DMS153 (cell line): ENCODE measurements around the gene ATP6V1B1.

Source experiments
- DNase-seq: peaks from one replicate; lab custom pipeline; 2025; lab: John Stamatoyannopoulos, UW

ATP6V1B1 gene

GRCh38 chr2:70966681-70967080 lies 31.0 kb downstream of the ATP6V1B1 start:
- DNase-seq = no peak

- no peak for DNase-seq
Measured at GRCh38 chr2:70967189-70967588, 31.5 kb downstream of the ATP6V1B1 start.

- no peak for DNase-seq
Measured at GRCh38 chr2:70974592-70974991, 38.9 kb downstream of the ATP6V1B1 start.

- DNase-seq = no peak
Measured at GRCh38 chr2:70975237-70975636, 39.5 kb downstream of the ATP6V1B1 start.

GRCh38 chr2:70977605-70978205 lies 42.0 kb downstream of the ATP6V1B1 start:
- peak; percentile 35 for DNase-seq

DNA sequence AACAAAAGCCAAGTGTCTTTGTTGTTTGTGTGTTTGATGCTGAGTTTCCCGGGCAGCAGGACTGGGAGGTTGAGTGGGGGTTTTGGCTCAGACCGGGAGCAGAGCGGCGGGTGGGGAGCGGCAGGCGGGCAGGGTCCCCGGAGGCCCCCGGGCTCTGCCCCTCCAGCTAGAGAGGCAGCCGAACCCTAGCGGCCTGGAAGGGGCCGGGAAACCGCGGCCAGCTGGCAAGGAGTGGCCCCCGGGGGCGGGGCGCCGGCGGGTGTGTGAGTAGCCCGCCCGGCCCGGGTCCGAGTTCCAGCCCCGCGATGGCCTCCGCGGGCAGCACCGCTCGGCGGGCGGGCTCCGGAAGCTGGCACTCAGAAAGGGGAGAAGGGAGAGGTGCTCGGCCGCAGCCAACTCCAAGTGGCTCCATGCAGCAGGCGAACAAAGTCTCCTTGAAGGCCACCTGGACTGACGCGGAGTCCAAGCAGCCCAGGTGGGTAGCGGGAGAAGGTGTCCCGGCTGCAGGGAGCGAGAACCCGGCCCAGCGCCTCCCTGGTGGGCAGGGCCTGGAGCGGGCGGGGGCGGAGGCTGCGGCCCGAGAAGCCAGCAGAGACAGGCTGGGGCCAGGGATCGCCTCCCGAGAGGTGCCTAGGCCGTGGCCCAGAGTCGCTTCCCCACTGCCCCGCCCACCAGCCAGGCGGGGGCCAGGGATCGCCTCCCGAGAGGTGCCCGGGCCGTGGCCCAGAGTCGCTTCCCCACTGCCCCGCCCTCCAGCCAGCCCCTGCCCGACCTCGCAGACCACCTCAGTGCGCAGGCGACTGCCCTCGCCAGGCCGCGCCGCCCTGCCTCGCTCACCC lies 42.9 kb downstream of the ATP6V1B1 start, which contains the start of gene ANKRD53:
TSS of gene ANKRD53 (plus strand) at position 290 of the 839 bp plus-strand sequence. CDS start at position 306, 16 bp downstream.
- DNase-seq = peak; percentile 35

DNA sequence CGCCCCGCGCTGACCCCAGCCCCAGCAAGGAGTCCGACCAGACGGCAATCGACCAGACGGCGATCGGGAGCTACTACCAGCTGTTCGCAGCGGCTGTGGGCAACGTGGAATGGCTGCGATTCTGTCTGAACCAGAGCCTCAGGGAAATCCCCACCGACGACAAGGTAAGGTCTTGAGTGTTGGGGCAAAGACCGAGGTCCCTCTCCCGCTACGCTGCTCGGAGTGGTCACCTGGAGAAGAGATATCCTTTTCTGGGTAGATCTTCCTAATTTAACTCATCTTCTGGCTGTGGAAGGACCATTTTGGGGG lies 43.4 kb downstream of the ATP6V1B1 start:
- no peak for DNase-seq

- DNase-seq = no peak
Measured at GRCh38 chr2:70979626-70980025, 43.9 kb downstream of the ATP6V1B1 start.

DNA sequence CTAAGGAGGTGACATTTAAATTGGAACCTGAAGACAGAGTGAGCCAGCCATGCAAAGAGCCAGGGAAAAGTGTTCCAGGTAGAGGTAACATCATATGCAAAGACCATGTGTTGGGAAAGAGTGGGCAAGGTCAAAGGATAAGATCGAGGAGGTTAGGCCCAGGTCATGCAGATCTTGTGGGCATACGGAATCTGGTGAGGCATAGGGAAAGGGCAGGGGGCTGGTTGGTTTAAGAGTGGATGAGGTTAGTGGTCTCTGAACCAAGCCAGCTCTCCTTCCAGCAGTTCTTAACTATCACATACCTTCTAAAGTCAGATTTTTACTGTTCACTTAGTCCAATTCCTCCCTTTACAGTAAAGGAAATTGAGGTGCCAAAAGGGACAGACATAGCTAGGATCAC lies 45.7 kb downstream of the ATP6V1B1 start:
- no peak for DNase-seq

GRCh38 chr2:70981866-70982810 lies 46.4 kb downstream of the ATP6V1B1 start:
- no peak for DNase-seq

DNA sequence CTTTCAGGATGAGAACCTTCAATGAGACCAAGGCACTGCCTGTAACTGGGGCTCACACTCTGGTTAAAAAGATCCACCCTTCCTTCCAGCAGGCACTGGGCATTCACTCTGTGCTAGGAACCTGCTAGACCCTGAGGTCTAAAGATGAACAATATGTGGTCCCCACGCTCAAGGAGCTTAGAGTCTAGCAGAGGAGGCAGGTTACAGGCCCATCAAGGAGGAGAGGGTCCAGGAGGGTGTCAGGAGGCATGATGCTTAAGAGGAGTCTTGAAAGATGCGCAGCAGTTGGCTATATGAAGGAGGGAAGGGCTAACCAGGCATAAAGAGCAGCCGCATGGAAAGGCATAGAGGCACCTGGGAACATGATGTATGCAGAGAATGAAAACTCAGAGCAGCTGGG lies 47.3 kb downstream of the ATP6V1B1 start:
- no peak for DNase-seq

DNA sequence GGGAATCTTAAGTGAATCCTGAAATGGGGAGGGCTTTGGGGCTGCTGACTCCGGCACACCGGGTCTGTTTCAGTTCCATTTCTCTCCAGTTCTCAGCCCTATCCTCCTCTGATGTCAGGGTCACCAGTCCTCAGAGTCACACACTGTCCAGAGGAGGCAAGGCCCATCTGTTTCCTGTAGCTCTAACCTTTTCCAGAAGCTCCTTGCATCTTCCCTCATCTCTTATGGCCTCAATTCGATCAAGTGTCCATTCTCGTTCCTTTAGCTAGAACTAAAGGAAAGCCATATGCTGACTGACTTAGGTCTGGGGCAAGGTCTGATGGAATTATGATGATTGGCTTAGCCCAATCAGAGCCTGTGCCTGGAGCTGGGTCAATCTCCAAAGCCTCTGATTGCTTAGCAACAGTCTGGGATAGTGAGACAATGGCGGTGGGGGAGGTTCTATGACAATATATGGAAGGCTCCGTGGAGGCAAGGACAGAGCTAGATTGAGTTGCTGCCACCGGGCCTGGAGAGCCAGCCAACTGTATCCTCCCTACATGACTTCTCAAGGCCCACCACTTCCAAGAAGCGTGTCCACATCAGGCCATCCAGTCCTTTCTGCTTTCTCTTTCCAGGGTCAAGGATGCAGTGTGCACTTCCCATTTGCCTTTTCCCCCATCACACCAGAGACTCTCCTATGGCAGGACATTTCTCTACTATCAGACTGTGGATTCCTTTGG lies 48.0 kb downstream of the ATP6V1B1 start:
- DNase-seq = no peak

DNA sequence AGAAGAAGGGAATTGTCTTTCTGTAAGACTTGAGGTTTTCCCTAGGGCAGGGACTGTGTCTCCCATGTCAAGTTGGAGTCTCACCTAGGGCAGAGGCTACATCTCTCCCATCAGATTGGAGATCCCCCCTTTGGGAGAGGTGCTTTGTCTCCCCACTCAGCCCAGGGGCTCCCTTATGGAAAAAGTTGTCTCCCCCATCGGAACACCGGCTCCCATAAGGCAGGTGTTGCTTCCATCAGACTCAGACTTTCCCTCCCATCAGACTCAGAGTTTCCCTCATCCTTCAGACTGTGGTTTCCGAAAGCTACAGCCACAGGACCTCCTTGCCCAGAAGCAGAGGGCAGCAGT lies 48.5 kb downstream of the ATP6V1B1 start:
- DNase-seq = no peak

DNA sequence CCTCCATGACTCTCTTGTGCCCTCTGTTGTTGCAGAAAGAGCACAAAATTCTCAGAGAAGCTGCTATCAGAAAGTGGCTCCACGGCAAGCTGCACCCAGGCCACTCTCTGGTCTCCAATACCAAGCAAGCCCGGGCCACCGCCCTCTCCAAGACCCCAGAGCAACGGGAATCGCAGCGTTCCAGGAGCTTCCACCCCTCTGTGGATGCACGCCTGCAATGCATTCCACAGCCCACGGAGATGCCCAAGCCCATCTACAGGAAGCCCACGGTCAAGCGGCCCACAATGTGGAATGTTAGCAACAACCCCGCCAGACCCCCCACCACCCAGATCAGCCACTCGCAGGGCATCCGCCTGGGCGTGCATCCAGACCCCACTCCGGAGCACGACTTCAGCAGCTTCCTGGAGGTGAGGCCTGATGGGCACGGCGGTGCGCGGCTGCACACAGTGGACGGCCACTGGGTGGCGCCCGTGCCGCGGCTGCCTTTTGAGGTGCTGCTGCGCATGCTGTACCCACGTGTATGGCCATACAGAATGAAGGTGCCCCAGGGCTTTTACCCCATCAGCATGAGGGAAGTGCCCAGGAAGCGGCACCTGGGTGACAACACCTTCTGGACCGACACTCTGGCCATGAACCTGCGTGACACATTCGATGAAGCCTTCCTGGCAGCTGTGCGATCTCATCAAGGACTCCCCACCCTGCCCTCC lies 49.0 kb downstream of the ATP6V1B1 start:
- no peak for DNase-seq

- DNase-seq = no peak
Measured at GRCh38 chr2:70985283-70985688, 49.6 kb downstream of the ATP6V1B1 start.

DNA sequence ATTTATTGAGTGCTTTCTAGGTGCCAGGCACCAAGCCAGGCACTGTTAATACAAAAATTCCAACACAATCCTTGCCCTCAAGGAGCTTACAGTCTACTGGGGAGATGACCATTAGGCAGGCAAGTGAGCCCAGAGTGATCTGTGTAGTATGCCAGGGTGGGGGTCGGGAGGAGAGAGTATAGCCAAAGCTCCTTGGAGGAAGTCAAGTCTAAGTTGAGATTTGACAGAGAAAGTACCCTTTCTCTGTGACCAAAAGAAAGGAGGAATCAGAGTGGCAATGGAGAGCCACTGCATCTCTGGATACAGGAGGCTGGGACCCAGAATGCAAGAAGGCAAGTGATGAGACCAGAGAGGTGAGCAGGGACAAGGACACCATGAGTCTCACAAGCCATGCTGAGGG lies 50.3 kb downstream of the ATP6V1B1 start:
- DNase-seq = no peak

GRCh38 chr2:70986499-70987189 lies 50.9 kb downstream of the ATP6V1B1 start:
- DNase-seq = no peak

- no peak for DNase-seq
Measured at GRCh38 chr2:70987386-70987785, 51.7 kb downstream of the ATP6V1B1 start.

DNA sequence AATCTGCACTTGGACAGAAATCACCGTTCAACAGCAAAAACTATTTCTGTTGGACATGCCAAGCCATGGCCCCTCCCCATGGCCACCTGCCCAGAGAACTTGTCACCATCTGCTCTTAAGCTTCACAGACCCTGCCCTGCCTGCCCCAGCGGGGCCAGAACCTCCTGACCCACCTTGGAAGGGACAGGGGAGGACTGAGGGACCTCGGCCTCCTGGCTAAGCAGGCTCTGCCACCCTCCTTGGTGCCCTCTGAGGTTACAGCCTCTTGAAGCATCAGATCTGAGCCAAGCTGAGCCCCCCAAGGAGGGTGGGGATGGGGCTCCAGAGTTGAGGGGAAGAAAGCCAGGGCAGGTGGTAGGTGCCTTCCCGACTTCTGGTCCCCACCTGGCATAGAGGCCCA lies 52.5 kb downstream of the ATP6V1B1 start:
- DNase-seq = no peak

DNA sequence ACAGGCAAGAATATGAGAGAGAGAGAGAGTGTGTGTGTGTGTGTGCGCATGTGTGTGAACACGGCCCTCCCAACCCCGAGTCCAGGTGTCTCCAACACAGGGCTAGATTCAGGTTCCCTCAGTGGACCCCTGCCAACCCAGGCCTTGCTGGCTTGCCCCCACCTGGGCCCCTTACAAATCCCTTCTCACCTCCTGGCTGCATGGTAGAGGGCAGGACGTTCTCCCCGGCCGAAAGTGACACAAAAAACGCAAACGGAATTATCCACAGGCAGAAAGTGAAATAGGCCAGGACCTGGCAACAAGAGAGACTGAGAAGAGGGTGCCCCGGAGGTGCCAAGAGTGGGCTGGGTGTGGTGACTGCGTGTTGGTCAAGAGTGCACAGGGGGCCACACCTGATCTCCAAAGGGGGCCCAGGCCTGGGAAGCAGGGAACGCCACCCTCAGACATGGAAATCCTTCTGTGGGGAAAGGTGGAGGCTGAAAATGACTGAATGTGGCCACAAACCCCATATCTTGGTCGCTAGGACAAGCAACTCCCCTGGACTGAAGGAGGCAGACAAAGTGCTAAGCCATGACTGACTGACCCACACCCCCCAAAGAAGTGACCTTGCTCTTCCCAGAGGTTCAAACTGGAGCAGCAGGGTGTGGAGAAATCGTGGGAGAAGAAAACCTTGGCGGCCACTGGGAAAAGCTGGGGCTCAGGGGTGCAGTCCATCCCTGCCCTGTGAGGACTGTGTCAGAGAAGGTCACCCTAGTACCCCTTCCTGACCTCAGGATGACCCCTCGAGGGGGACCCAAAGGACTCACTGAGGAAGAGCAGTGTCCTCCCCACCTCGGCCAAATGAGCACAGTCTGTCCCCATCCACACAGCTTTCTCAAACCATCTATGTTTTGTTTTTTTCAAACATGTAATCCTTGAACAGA lies 53.3 kb downstream of the ATP6V1B1 start:
- no peak for DNase-seq
